Thoracic aorta (tissue), 2 donors: ENCODE results near the gene GID4. TPM values are rescaled to one million over a fixed set of nuclear protein-coding genes. Genes with fewer than 3 reads are reported as not detected.

ENCODE experiments used
- ATAC-seq: fragments of 150-250 bp; one replicate; pipeline ENCODE4 v1.8.0; 2017; ENCODE audit warnings: low read depth; ENCODE audit not compliant: insufficient number of reproducible peaks, low FRiP score
- DNase-seq: peaks from one replicate; pipeline ENCODE4 v3.0.0-alpha.2; 2020; ENCODE audit warnings: low spot score
- H3K27ac ChIP-seq, 2 donors: fragments of 200-600 bp; sonication (generic); 1 replicate in 1 of 2; 2 replicates in 1 of 2; pipeline ENCODE4 v1.5.1; 2016; ENCODE audit warnings: mild to moderate bottlenecking in 2 of 2, moderate library complexity in 2 of 2
- H3K27me3 ChIP-seq: fragments of 200-600 bp; sonication (generic); replicated peaks from 2 replicates; pipeline ENCODE4 v1.6.0; 2016; ENCODE audit warnings: mild to moderate bottlenecking; ENCODE audit not compliant: insufficient read depth
- H3K36me3 ChIP-seq: fragments of 200-600 bp; sonication (generic); one replicate; pipeline ENCODE4 v1.5.1; 2016
- H3K4me1 ChIP-seq, 2 donors: fragments of 200-600 bp; sonication (generic); 1 replicate in 1 of 2; 2 replicates in 1 of 2; pipeline versions ENCODE4 v1.5.1 to v1.6.0; 2016; ENCODE audit warnings: low read depth in 2 of 2, mild to moderate bottlenecking in 1 of 2; ENCODE audit not compliant: control insufficient read depth in 1 of 2
- H3K4me3 ChIP-seq: fragments of 200-600 bp; sonication (generic); 2 replicates; pipeline ENCODE4 v1.5.1; 2016; ENCODE audit warnings: mild to moderate bottlenecking
- H3K9me3 ChIP-seq: fragments of 200-600 bp; sonication (generic); 2 replicates; pipeline ENCODE4 v1.5.1; 2016
- total RNA-seq, 2 donors: library from RNA; depleted of rRNA; stranded (reverse); fragments of >200 nt; gene quantifications; one replicate each; pipeline versions ENCODE4 v1.1.0 to v1.2.3, GENCODE V29; 2016
- TF ChIP-seq, protein P1 (sequence below): fragments of 200-600 bp; sonication (generic); IDR thresholded peaks from one replicate; pipeline ENCODE4 v1.5.1; 2019; ENCODE audit warnings: antibody characterized with exemption

GID4 gene
- total RNA-seq, 2 donors from 2014 or later = 13.5 to 16.4 TPM

- no peak overlapping the region for H3K4me3 ChIP-seq
- no peaks in the 10 kb centered on the region for H3K27me3 ChIP-seq
- DNase-seq (no peak), ATAC-seq (no peak)
- H3K4me1 ChIP-seq = peaks cover 0 to 4% of the 10 kb centered on the region in 2 donors
- no peaks in the 10 kb centered on the region for H3K9me3 ChIP-seq
- TF ChIP-seq, protein P1, sequence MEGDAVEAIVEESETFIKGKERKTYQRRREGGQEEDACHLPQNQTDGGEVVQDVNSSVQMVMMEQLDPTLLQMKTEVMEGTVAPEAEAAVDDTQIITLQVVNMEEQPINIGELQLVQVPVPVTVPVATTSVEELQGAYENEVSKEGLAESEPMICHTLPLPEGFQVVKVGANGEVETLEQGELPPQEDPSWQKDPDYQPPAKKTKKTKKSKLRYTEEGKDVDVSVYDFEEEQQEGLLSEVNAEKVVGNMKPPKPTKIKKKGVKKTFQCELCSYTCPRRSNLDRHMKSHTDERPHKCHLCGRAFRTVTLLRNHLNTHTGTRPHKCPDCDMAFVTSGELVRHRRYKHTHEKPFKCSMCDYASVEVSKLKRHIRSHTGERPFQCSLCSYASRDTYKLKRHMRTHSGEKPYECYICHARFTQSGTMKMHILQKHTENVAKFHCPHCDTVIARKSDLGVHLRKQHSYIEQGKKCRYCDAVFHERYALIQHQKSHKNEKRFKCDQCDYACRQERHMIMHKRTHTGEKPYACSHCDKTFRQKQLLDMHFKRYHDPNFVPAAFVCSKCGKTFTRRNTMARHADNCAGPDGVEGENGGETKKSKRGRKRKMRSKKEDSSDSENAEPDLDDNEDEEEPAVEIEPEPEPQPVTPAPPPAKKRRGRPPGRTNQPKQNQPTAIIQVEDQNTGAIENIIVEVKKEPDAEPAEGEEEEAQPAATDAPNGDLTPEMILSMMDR = no peak
- peaks cover 18% of the 10 kb centered on the region for H3K36me3 ChIP-seq
- no peak overlapping the region for H3K27ac ChIP-seq
These were observed 22.8 kb upstream of the GID4 start for GRCh38 chr17:18016426-18016825.

GRCh38 chr17:18017958-18018357 lies 21.2 kb upstream of the GID4 start:
- H3K4me1 ChIP-seq = peaks cover 0 to 4% of the 10 kb centered on the region in 2 donors
- H3K27me3 ChIP-seq = no peaks in the 10 kb centered on the region
- no peak overlapping the region for H3K4me3 ChIP-seq
- DNase-seq (no peak), ATAC-seq (no peak)
- TF ChIP-seq, protein P1 = no peak
- peaks cover 18% of the 10 kb centered on the region for H3K36me3 ChIP-seq
- no peaks in the 10 kb centered on the region for H3K9me3 ChIP-seq
- no peak overlapping the region for H3K27ac ChIP-seq

DNA sequence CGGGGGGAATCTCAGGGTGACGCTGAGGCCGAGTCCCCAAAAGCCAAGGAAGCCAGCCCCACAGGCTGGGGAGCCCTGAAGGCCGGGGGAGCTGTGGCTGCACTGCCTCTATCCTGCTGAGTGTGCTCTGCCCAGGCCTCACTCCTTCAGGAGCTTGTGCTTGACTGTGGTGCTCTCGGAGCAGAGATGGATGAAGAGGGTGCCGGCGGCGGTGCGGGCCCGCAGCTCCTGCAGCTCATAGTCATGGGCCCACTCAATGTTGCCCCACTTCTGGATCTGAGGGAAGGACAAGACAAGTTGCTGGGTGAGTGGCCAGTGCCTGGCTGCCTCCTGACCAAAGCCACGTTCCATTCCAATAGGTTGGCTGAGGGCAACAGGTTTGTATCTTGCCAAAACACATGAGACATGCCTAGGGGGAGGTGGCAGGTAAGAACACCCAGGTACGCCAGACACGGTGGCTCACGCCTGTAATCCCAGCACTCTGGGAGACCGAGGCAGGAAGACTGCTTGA lies 20.7 kb upstream of the GID4 start:
- ATAC-seq = no peak

DNA sequence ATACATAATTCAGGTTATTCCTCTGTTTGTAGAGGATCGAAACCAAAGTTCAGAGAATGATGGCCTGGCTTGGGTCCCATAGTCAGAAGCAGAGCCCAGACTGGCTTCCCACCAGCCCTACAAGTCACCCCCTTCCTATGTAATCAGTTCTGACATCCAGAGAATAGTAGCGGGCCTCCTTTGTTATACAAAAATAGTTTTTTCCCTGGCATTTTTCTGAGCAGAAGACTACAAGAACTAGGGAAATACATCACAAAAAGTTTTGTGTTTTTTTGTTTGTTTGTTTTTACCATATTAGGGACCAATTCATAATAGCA lies 19.4 kb upstream of the GID4 start:
- Histone ChIP-seq H3K4me3 (no peak overlapping the region), H3K27ac (no peak overlapping the region), H3K36me3 (peaks cover 18% of the 10 kb centered on the region), H3K9me3 (no peaks in the 10 kb centered on the region), H3K27me3 (no peaks in the 10 kb centered on the region), H3K4me1 (peaks cover 0 to 4% of the 10 kb centered on the region in 2 donors)
- DNase-seq = no peak
- ATAC-seq = no peak
- TF ChIP-seq, protein P1 = no peak

More for the DNA sequence above, 20.7 kb upstream of the GID4 start:
- Histone ChIP-seq H3K9me3 (no peaks in the 10 kb centered on the region), H3K36me3 (peaks cover 18% of the 10 kb centered on the region), H3K27me3 (no peaks in the 10 kb centered on the region), H3K4me3 (no peak overlapping the region), H3K27ac (no peak overlapping the region), H3K4me1 (peaks cover 0 to 4% of the 10 kb centered on the region in 2 donors)
- TF ChIP-seq, protein P1 = no peak
- DNase-seq = no peak

DNA sequence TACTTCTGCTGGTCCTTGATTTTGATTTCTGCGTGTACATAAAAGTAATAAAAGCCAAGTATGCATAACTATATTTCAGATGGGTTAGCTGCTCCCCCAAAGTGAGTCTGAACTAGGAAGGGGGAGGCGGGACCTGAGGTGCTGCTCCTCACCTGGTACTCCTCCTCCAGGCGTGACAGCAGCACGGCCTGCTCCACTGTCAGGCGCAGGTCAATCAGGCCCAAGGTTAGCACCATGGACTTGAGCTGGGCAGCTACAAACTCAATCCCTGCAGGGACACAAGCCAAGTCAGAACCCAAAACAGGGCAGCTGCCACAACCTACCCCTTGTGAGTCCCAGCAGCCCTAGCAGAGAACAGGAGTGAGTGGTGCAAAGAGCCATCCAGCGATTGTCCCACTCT lies 18.2 kb upstream of the GID4 start:
- Histone ChIP-seq H3K4me3 (no peak overlapping the region), H3K27ac (no peak overlapping the region), H3K27me3 (no peaks in the 10 kb centered on the region), H3K9me3 (no peaks in the 10 kb centered on the region), H3K4me1 (peaks cover 0 to 4% of the 10 kb centered on the region in 2 donors), H3K36me3 (peaks cover 10% of the 10 kb centered on the region)
- ATAC-seq (no peak), DNase-seq (no peak)
- TF ChIP-seq, protein P1 = no peak
